A673 (cell line): ENCODE data around the gene RASL10B. TPM values are rescaled to one million over a fixed set of nuclear protein-coding genes. Genes with fewer than 3 reads are reported as not detected.

Experiments
- BruUV-seq: library from RNA; stranded (reverse); fragments of 400-500 nt; replicated peaks from 2 replicates; lab custom pipeline; 2021; lab: Mats Ljungman, UMichigan
- CTCF ChIA-PET: fragments of 300-600 bp; sonication (Branson Sonifier 250); formaldehyde crosslinking; loops from one replicate; lab custom pipeline; 2022; ENCODE audit warnings: antibody characterized with exemption; lab: Charles Lee
- POLR2A ChIA-PET: fragments of 300-600 bp; sonication (Branson Sonifier 250); formaldehyde crosslinking; loops from one replicate; lab custom pipeline; 2022; ENCODE audit warnings: antibody characterized with exemption; ENCODE audit not compliant: low non-redundant PET; lab: Charles Lee
- DNase-seq: peaks from one replicate; pipeline ENCODE4 v3.0.0-alpha.2; 2015; ENCODE audit warnings: low spot score
- H3K27ac ChIP-seq: fragments of 200-600 bp; sonication (generic); 2 replicates; pipeline ENCODE4 v1.5.1; 2016; ENCODE audit warnings: mixed run types, low read depth, mild to moderate bottlenecking, mixed read lengths, antibody characterized with exemption, low read length; ENCODE audit not compliant: poor library complexity, severe bottlenecking
- H3K27me3 ChIP-seq: fragments of 200-600 bp; sonication (generic); replicated peaks from 2 replicates; pipeline ENCODE4 v1.6.1; 2017; ENCODE audit warnings: mixed run types, low read depth, mild to moderate bottlenecking, mixed read lengths, antibody characterized with exemption, low read length; ENCODE audit not compliant: insufficient read depth, poor library complexity
- H3K36me3 ChIP-seq: fragments of 200-600 bp; sonication (generic); 2 replicates; pipeline ENCODE4 v1.6.1; 2016; ENCODE audit warnings: mixed run types, mild to moderate bottlenecking, mixed read lengths, antibody characterized with exemption, low read length; ENCODE audit not compliant: insufficient read depth, poor library complexity, severe bottlenecking
- H3K4me1 ChIP-seq: fragments of 200-600 bp; sonication (generic); 2 replicates; pipeline ENCODE4 v1.6.1; 2017; ENCODE audit warnings: mixed run types, mild to moderate bottlenecking, mixed read lengths, antibody characterized with exemption, low read length; ENCODE audit not compliant: insufficient read depth, poor library complexity, severe bottlenecking
- H3K4me3 ChIP-seq: fragments of 200-600 bp; sonication (generic); 2 replicates; pipeline ENCODE4 v1.5.1; 2016; ENCODE audit warnings: low read depth, mixed run types, mild to moderate bottlenecking, mixed read lengths, low read length; ENCODE audit not compliant: poor library complexity, severe bottlenecking
- H3K9me3 ChIP-seq: fragments of 200-600 bp; sonication (generic); 2 replicates; pipeline ENCODE4 v1.6.1; 2016; ENCODE audit warnings: mixed run types, low read depth, mild to moderate bottlenecking, mixed read lengths, antibody characterized with exemption, low read length; ENCODE audit not compliant: poor library complexity, severe bottlenecking
- CTCF ChIP-seq: fragments of 300-800, 200-600 bp; sonication (generic); conservative IDR thresholded peaks from 2 replicates; pipeline ENCODE4 v1.5.1; 2017; ENCODE audit warnings: low read depth, mild to moderate bottlenecking, antibody characterized with exemption, low read length, moderate library complexity, mixed read lengths
- EZH2 ChIP-seq: fragments of 200-600 bp; sonication (generic); IDR thresholded peaks from 2 replicates; pipeline ENCODE4 v1.6.1; 2017; ENCODE audit warnings: borderline replicate concordance, low read depth, mild to moderate bottlenecking, mixed read lengths, antibody characterized with exemption, low read length; ENCODE audit not compliant: poor library complexity, severe bottlenecking
- intact Hi-C: fragments of 100-400 bp; cut with micrococcal nuclease; formaldehyde crosslinking; loops from one replicate; pipeline ENCODE4 v1.10.0; 2022; ENCODE audit not compliant: unreplicated experiment
- total RNA-seq: library from RNA; stranded (reverse); gene quantifications from 2 replicates; pipeline ENCODE4 v1.2.3, GENCODE V29; 2021

Gene RASL10B
- total RNA-seq, 1 experiment from 2014 or later, result 15.9 TPM

GRCh38 chr17:35727635-35728034 is 3.8 kb upstream of the RASL10B start:
- H3K27ac ChIP-seq, result no peak overlapping the region
- TF ChIP-seq CTCF (no peak), EZH2 (no peak)
- H3K36me3 ChIP-seq, result peaks cover 4% of the 10 kb centered on the region
- ChIA-PET CTCF (no interaction called here), POLR2A (no interaction called here)
- no TSS peak for BruUV-seq
- no peak overlapping the region for H3K4me3 ChIP-seq
- DNase-seq, result no peak
- H3K9me3 ChIP-seq, result no peaks in the 10 kb centered on the region
- no peaks in the 10 kb centered on the region for H3K27me3 ChIP-seq
- intact Hi-C loops, result no loop called here
- peaks cover 12% of the 10 kb centered on the region for H3K4me1 ChIP-seq

GRCh38 chr17:35728551-35728950 is 2.9 kb upstream of the RASL10B start:
- no peak for DNase-seq
- intact Hi-C loops, result no loop called here
- BruUV-seq, result no TSS peak
- TF ChIP-seq EZH2, result no peak
- no peak for TF ChIP-seq CTCF
- Histone ChIP-seq H3K4me1 (peaks cover 12% of the 10 kb centered on the region), H3K27ac (no peak overlapping the region), H3K36me3 (peaks cover 4% of the 10 kb centered on the region), H3K4me3 (no peak overlapping the region), H3K9me3 (no peaks in the 10 kb centered on the region), H3K27me3 (no peaks in the 10 kb centered on the region)
- ChIA-PET CTCF (no interaction called here), POLR2A (no interaction called here)

- Histone ChIP-seq H3K4me3 (no peak overlapping the region), H3K36me3 (no peaks in the 10 kb centered on the region), H3K27me3 (no peaks in the 10 kb centered on the region), H3K27ac (no peak overlapping the region), H3K9me3 (no peaks in the 10 kb centered on the region), H3K4me1 (peaks cover 12% of the 10 kb centered on the region)
- POLR2A ChIA-PET, result no interaction called here
- no TSS peak for BruUV-seq
- DNase-seq, result no peak
- TF ChIP-seq CTCF (no peak), EZH2 (no peak)
- CTCF ChIA-PET, result no interaction called here
- intact Hi-C loops, result no loop called here
These were observed 2.0 kb upstream of the RASL10B start for GRCh38 chr17:35729405-35729833.
